AG04450 (cell line): ENCODE results near the gene ATP5F1B. TPM values are rescaled to one million over a fixed set of nuclear protein-coding genes. Genes with fewer than 3 reads are reported as not detected.

Experiments used
- CTCF ChIA-PET: fragments of 300-600, 350-600 bp; formaldehyde crosslinking; extraction: SDS; loops from one replicate; lab custom pipeline; 2022; ENCODE audit warnings: antibody characterized with exemption, inconsistent platforms; lab: Charles Lee
- POLR2A ChIA-PET: fragments of 350-600 bp; formaldehyde crosslinking; extraction: SDS; loops from one replicate; lab custom pipeline; 2021; ENCODE audit warnings: antibody characterized with exemption, inconsistent platforms; lab: Yijun Ruan, JAX
- DNase-seq: peaks from one replicate; pipeline ENCODE4 v3.0.0-alpha.2; 2011; ENCODE audit warnings: low read depth, low spot score
- H3K27ac ChIP-seq: one replicate; pipeline ENCODE4 v1.5.1; 2012; ENCODE audit warnings: low read depth, low read length, control low read depth
- H3K27me3 ChIP-seq: one replicate; pipeline ENCODE4 v1.6.0; 2012; ENCODE audit warnings: low read length; ENCODE audit not compliant: control insufficient read depth, insufficient read depth
- H3K4me3 ChIP-seq: 2 replicates; pipeline ENCODE4 v1.5.1; 2011; ENCODE audit warnings: mild to moderate bottlenecking, low read depth, low read length, control low read depth
- H3K9me3 ChIP-seq: 2 replicates; pipeline ENCODE4 v1.5.1; 2012; ENCODE audit warnings: low read length; ENCODE audit not compliant: control insufficient read depth, insufficient read depth
- CTCF ChIP-seq: IDR thresholded peaks from 2 replicates; pipeline ENCODE4 v1.5.1; 2011; ENCODE audit warnings: low read depth, low read length, control low read depth, inconsistent platforms
- polyA plus RNA-seq: library from polyadenylated mRNA; depleted of rRNA; stranded (reverse); fragments of >200 nt; gene quantifications from 2 replicates; pipeline ENCODE4 v1.2.3, GENCODE V29; 2011

The ATP5F1B gene
- polyA plus RNA-seq, 1 experiment, result 975 TPM

- DNase-seq, result no peak
- Histone ChIP-seq H3K4me3 (no peak overlapping the region), H3K9me3 (no peaks in the 10 kb centered on the region), H3K27me3 (no peaks in the 10 kb centered on the region), H3K27ac (no peak overlapping the region)
- ChIA-PET CTCF (interaction anchor here (0.6 kb wide), 1 partner anchor 366 kb away, joined by 4 read pairs; no protein-coding TSS in a partner anchor), POLR2A (no interaction called here)
- TF ChIP-seq CTCF, result no peak
Observed at GRCh38 chr12:56641219-56641618, 4.6 kb downstream of the ATP5F1B start.

GRCh38 chr12:56637621-56638020 is 8.2 kb downstream of the ATP5F1B start:
- ChIA-PET POLR2A (no interaction called here), CTCF (interaction anchor here (0.7 to 0.9 kb wide), 2 partner anchors 115 to 121 kb away, joined by 3 to 4 read pairs; partner anchors contain the start of gene RBMS2)
- Histone ChIP-seq H3K27ac (no peak overlapping the region), H3K9me3 (no peaks in the 10 kb centered on the region), H3K27me3 (no peaks in the 10 kb centered on the region), H3K4me3 (no peak overlapping the region)
- TF ChIP-seq CTCF, result no peak
- DNase-seq, result no peak

- POLR2A ChIA-PET, result interaction anchor here (0.5 to 1.7 kb wide), 16 partner anchors 8 to 451 kb away, joined by 3 to 15 read pairs (median 5); partner anchors contain the start of genes ATP5F1B, CNPY2, NAB2 and NACA
- TF ChIP-seq CTCF, result peak; percentile 72
- CTCF ChIA-PET, result interaction anchor here (0.5 to 3.8 kb wide), 80 partner anchors 9 to 788 kb away, joined by 3 to 51 read pairs (median 4); partner anchors contain the start of genes ATP5F1B, NACA, PTGES3 and RBMS2
Observed at GRCh38 chr12:56636675-56637540, 8.9 kb downstream of the ATP5F1B start.

GRCh38 chr12:56635806-56636674 is 9.7 kb downstream of the ATP5F1B start:
- H3K9me3 ChIP-seq, result no peaks in the 10 kb centered on the region
- no peaks in the 10 kb centered on the region for H3K27me3 ChIP-seq
- no peak for TF ChIP-seq CTCF
- peak overlapping the region; percentile 81 for H3K4me3 ChIP-seq
- H3K27ac ChIP-seq, result peak overlapping the region; percentile 87
- DNase-seq, result peak; percentile 29
- ChIA-PET CTCF (interaction anchor here (0.6 to 3.8 kb wide), 76 partner anchors 8 to 462 kb away, joined by 3 to 51 read pairs (median 5); partner anchors contain the start of genes ANKRD52, ATP5F1B, NACA and PTGES3), POLR2A (interaction anchor here (0.6 to 1.7 kb wide), 14 partner anchors 7 to 452 kb away, joined by 3 to 15 read pairs (median 5); partner anchors contain the start of genes ATP5F1B, CNPY2, NAB2 and NACA)

More at GRCh38 chr12:56636675-56637540, 8.9 kb downstream of the ATP5F1B start:
- H3K27ac ChIP-seq, result peak overlapping the region; percentile 87
- H3K27me3 ChIP-seq, result no peaks in the 10 kb centered on the region
- H3K9me3 ChIP-seq, result no peaks in the 10 kb centered on the region
- H3K4me3 ChIP-seq, result peak overlapping the region; percentile 81
- peak; percentile 100 for DNase-seq
